Activated naive CD4-positive, alpha-beta T cell treated with anti-CD3 and anti-CD28 coated beads, Interleukin-2, amount 50 U/mL, for 24 hours (primary cell): Measurements from ENCODE around the gene SLC9A9.

Experiments
- H3K27ac Mint-ChIP-seq: one replicate; pipeline ENCODE4 v1.8.0; 2021; ENCODE audit warnings: mild to moderate bottlenecking, mixed read lengths
- H3K27me3 Mint-ChIP-seq: one replicate; pipeline ENCODE4 v1.8.0; 2021; ENCODE audit warnings: mixed read lengths
- H3K36me3 Mint-ChIP-seq: one replicate; pipeline ENCODE4 v1.8.0; 2021; ENCODE audit warnings: mixed read lengths
- H3K4me1 Mint-ChIP-seq: one replicate; pipeline ENCODE4 v1.8.0; 2021; ENCODE audit warnings: mixed read lengths
- H3K4me3 Mint-ChIP-seq: one replicate; pipeline ENCODE4 v1.8.0; 2021; ENCODE audit warnings: mild to moderate bottlenecking, mixed read lengths
- H3K9me3 Mint-ChIP-seq: one replicate; pipeline ENCODE4 v1.8.0; 2021; ENCODE audit warnings: mixed read lengths

The SLC9A9 gene

GRCh38 chr3:143604402-143605185 lies 243.7 kb downstream of the SLC9A9 start:
- Mint-ChIP-seq H3K27ac (no peak overlapping the region), H3K27me3 (no peaks in the 10 kb centered on the region), H3K9me3 (peaks cover 5% of the 10 kb centered on the region), H3K4me1 (no peaks in the 10 kb centered on the region), H3K36me3 (peaks cover 16% of the 10 kb centered on the region), H3K4me3 (no peak overlapping the region)

GRCh38 chr3:143603774-143604173 lies 244.5 kb downstream of the SLC9A9 start:
- Mint-ChIP-seq H3K9me3 (peaks cover 5% of the 10 kb centered on the region), H3K27me3 (no peaks in the 10 kb centered on the region), H3K27ac (no peak overlapping the region), H3K36me3 (peaks cover 16% of the 10 kb centered on the region), H3K4me3 (no peak overlapping the region), H3K4me1 (no peaks in the 10 kb centered on the region)

- Mint-ChIP-seq H3K4me1 (no peaks in the 10 kb centered on the region), H3K9me3 (peaks cover 5% of the 10 kb centered on the region), H3K36me3 (peaks cover 16% of the 10 kb centered on the region), H3K4me3 (no peak overlapping the region), H3K27me3 (no peaks in the 10 kb centered on the region), H3K27ac (no peak overlapping the region)
Measured at GRCh38 chr3:143601723-143602484, 246.4 kb downstream of the SLC9A9 start.

GRCh38 chr3:143600756-143601718 lies 247.2 kb downstream of the SLC9A9 start:
- no peaks in the 10 kb centered on the region for H3K27me3 Mint-ChIP-seq
- peaks cover 12% of the 10 kb centered on the region for H3K36me3 Mint-ChIP-seq
- H3K9me3 Mint-ChIP-seq = peaks cover 5% of the 10 kb centered on the region
- no peak overlapping the region for H3K4me3 Mint-ChIP-seq
- H3K27ac Mint-ChIP-seq = no peak overlapping the region
- H3K4me1 Mint-ChIP-seq = no peaks in the 10 kb centered on the region

GRCh38 chr3:143597774-143598652 lies 250.3 kb downstream of the SLC9A9 start:
- peaks cover under 1% of the 10 kb centered on the region for H3K9me3 Mint-ChIP-seq
- no peak overlapping the region for H3K4me3 Mint-ChIP-seq
- H3K27me3 Mint-ChIP-seq = no peaks in the 10 kb centered on the region
- peaks cover 9% of the 10 kb centered on the region for H3K36me3 Mint-ChIP-seq
- no peaks in the 10 kb centered on the region for H3K4me1 Mint-ChIP-seq
- H3K27ac Mint-ChIP-seq = no peak overlapping the region

GRCh38 chr3:143596957-143597642 lies 251.2 kb downstream of the SLC9A9 start:
- H3K4me3 Mint-ChIP-seq = no peak overlapping the region
- no peaks in the 10 kb centered on the region for H3K9me3 Mint-ChIP-seq

GRCh38 chr3:143595456-143596077 lies 252.7 kb downstream of the SLC9A9 start:
- Mint-ChIP-seq H3K9me3 (no peaks in the 10 kb centered on the region), H3K4me3 (no peak overlapping the region), H3K27ac (no peak overlapping the region), H3K27me3 (no peaks in the 10 kb centered on the region), H3K4me1 (no peaks in the 10 kb centered on the region), H3K36me3 (peaks cover 4% of the 10 kb centered on the region)

More at GRCh38 chr3:143596957-143597642, 251.2 kb downstream of the SLC9A9 start:
- H3K4me1 Mint-ChIP-seq = no peaks in the 10 kb centered on the region
- H3K27ac Mint-ChIP-seq = no peak overlapping the region
- peaks cover 7% of the 10 kb centered on the region for H3K36me3 Mint-ChIP-seq
- no peaks in the 10 kb centered on the region for H3K27me3 Mint-ChIP-seq

DNA sequence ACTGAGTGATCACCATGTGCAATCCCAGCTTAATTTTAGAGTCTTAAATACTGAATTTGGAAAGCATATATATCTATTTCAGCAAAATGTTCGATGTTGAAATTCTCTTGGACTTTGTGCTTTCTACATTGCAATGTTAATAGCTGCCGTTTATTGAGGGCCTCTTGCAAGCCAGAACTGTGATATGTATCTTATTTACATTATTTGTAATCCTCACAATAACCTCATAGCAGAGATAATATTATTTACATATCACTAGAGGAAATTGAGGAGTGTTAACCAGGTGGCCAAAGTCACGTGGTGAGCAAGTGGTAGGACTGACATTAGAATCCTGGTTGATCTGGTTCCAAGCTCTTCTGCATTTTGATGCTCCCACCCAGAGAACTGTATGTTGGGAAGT lies 254.1 kb downstream of the SLC9A9 start:
- Mint-ChIP-seq H3K36me3 (peaks cover 1% of the 10 kb centered on the region), H3K27ac (no peak overlapping the region), H3K4me1 (no peaks in the 10 kb centered on the region), H3K9me3 (no peaks in the 10 kb centered on the region), H3K4me3 (no peak overlapping the region), H3K27me3 (no peaks in the 10 kb centered on the region)

DNA sequence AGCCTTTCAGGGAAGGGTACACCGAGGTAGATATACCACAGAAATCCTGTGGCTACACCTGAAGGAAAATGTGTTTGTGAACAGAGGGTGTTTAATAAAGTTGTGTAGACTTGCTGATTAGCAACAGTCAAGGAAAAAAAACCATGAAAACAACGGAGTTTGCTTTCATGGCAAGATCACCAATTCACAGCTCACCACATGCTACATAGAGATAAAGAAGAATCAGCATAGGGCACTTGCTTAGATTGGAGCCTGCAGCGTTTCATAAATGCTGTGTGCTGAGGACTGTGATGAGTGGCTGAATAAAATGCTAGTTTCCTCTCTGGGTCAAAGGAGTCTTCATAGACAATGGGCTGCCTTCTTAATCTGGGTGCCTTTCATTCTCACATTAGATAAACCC lies 257.6 kb downstream of the SLC9A9 start:
- Mint-ChIP-seq H3K4me1 (peaks cover 8% of the 10 kb centered on the region), H3K4me3 (no peak overlapping the region), H3K27me3 (no peaks in the 10 kb centered on the region), H3K9me3 (no peaks in the 10 kb centered on the region), H3K27ac (no peak overlapping the region), H3K36me3 (peaks cover 1% of the 10 kb centered on the region)

- no peaks in the 10 kb centered on the region for H3K27me3 Mint-ChIP-seq
- H3K9me3 Mint-ChIP-seq = no peaks in the 10 kb centered on the region
- peaks cover 2% of the 10 kb centered on the region for H3K36me3 Mint-ChIP-seq
- no peak overlapping the region for H3K27ac Mint-ChIP-seq
- H3K4me1 Mint-ChIP-seq = peaks cover 8% of the 10 kb centered on the region
- no peak overlapping the region for H3K4me3 Mint-ChIP-seq
Measured at GRCh38 chr3:143586576-143586975, 261.7 kb downstream of the SLC9A9 start.

DNA sequence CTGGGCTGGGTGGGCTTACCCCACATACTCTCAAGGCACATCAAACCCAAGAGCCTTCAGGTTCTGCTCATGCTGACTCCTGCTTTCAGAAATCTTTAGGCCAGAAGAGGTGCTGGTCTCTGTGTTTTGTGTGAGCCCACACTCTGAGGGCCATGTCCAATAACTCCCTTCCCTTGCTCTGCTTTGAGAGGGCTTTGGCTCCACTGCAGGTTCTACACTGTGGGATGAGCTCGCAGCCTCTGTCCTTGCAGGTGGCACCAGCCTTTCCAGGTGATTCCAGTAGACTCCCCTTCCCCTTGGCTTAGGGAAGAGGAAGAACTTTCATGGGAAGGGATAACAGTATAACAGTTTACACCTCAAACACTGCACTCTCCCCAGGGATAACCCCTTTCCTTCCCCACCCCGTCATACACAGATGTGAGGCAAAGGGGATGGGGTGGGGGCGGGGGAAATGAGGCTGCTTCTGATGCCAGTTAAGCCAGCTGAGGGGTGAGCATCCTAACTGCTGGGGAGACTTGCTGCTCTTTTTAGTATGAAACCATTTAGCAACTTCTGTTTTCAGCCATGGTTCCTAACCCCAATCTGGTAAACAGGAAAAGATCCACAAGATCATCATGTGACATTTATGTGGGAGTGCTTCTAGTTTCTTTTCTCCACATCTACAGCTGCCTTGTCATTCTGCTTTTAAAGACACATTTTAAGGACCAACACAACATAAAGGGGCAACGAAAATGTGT lies 262.4 kb downstream of the SLC9A9 start:
- Mint-ChIP-seq H3K27ac (no peak overlapping the region), H3K36me3 (peaks cover 3% of the 10 kb centered on the region), H3K27me3 (no peaks in the 10 kb centered on the region), H3K4me1 (peaks cover 8% of the 10 kb centered on the region), H3K9me3 (no peaks in the 10 kb centered on the region), H3K4me3 (no peak overlapping the region)

DNA sequence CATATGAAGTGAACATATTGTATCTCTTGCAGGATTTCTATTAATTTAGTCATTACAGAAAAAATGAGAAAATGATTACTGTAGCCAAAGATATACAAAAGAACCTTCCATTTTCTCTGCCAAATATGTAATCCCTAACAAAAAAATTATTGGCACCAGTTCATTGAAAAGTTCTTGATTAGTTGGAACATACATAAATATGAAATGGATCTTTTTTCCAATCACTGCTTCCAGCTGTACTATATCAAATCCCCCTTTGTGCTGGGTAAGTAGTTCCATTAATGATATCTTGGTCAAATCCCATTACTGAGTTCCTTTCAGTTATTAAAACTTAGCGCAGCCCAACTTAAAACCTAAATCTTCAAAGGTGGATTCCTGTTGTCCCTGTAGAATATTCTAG lies 263.8 kb downstream of the SLC9A9 start:
- no peaks in the 10 kb centered on the region for H3K27me3 Mint-ChIP-seq
- no peaks in the 10 kb centered on the region for H3K9me3 Mint-ChIP-seq
- H3K4me3 Mint-ChIP-seq = no peak overlapping the region
- H3K36me3 Mint-ChIP-seq = peaks cover 3% of the 10 kb centered on the region
- H3K4me1 Mint-ChIP-seq = peaks cover 8% of the 10 kb centered on the region
- no peak overlapping the region for H3K27ac Mint-ChIP-seq

DNA sequence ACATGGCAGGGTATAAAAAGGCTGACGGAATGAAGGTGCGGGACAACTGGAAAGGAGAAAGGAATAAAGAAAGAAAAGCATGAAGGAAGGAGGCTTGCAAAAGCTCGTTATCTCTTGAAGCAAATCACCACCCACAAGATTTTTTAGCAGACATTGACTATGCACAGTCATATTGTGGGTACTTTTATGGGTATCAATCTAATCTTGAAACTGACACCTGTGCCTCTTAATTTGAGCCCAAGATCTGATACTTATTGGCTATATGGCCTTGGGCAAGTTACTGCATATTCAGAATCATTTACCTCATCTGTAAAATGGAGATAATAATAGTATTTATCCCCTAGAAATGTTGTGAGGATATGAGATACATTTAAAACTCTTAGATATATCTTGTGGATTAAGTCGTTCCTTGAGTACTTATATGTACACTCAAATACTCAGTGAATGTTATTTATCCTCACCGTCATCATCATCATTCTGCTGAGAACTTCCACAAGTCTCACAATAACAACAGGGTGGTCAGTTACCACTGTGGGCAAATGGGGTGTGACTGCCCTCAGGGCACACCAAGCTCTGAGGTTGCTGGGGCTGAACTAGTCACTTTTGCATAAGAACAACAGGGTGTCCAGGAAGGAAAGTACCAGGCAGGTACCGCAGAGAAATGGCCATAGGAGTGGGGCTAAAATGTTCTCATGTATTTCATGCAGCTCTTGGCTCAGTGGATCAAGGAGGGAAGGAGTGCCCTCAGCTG lies 266.1 kb downstream of the SLC9A9 start:
- H3K4me1 Mint-ChIP-seq = peaks cover 7% of the 10 kb centered on the region
- H3K27me3 Mint-ChIP-seq = no peaks in the 10 kb centered on the region
- H3K27ac Mint-ChIP-seq = no peak overlapping the region
- H3K9me3 Mint-ChIP-seq = no peaks in the 10 kb centered on the region
- no peak overlapping the region for H3K4me3 Mint-ChIP-seq
- peaks cover 16% of the 10 kb centered on the region for H3K36me3 Mint-ChIP-seq
